Endothelial cell (in vitro differentiated cells): ENCODE measurements around the gene FKBP14. TPM values are rescaled to one million over a fixed set of nuclear protein-coding genes. Genes with fewer than 3 reads are reported as not detected.
A peak's percentile ranks its signal among the peaks of the same experiment; 100 is the strongest.

Source experiments
- DNase-seq: peaks from one replicate; pipeline ENCODE4 v3.0.0; 2021; ENCODE audit warnings: low spot score
- H3K27ac Mint-ChIP-seq: one replicate; pipeline ENCODE4 v1.8.0; 2021; ENCODE audit warnings: mixed read lengths, inconsistent platforms; ENCODE audit not compliant: unreplicated experiment
- H3K27me3 Mint-ChIP-seq: one replicate; pipeline ENCODE4 v1.8.0; 2021; ENCODE audit warnings: mild to moderate bottlenecking, moderate library complexity, mixed read lengths, inconsistent platforms; ENCODE audit not compliant: unreplicated experiment
- H3K36me3 Mint-ChIP-seq: one replicate; pipeline ENCODE4 v1.8.0; 2021; ENCODE audit warnings: mild to moderate bottlenecking, low read depth, mixed read lengths, inconsistent platforms; ENCODE audit not compliant: unreplicated experiment
- H3K4me1 Mint-ChIP-seq: one replicate; pipeline ENCODE4 v1.8.0; 2021; ENCODE audit warnings: mild to moderate bottlenecking, mixed read lengths, inconsistent platforms; ENCODE audit not compliant: unreplicated experiment
- H3K4me3 Mint-ChIP-seq: one replicate; pipeline ENCODE4 v1.8.0; 2021; ENCODE audit warnings: mild to moderate bottlenecking, mixed read lengths, inconsistent platforms; ENCODE audit not compliant: unreplicated experiment
- H3K9me3 Mint-ChIP-seq: one replicate; pipeline ENCODE4 v1.8.0; 2021; ENCODE audit warnings: mixed read lengths, inconsistent platforms; ENCODE audit not compliant: unreplicated experiment
- long read RNA-seq: library from polyadenylated mRNA; unstranded; transcript quantifications from one replicate; pipeline ENCODE4 v2.0.0, GENCODE V29; 2020; ENCODE audit not compliant: unreplicated experiment
- total RNA-seq: library from RNA; stranded (reverse); fragmentation: NEBNext Ultra II Directional; extraction: Animal tissue kit (Norgen Biotek cat#: 25700); gene quantifications from one replicate; pipeline ENCODE4 v1.2.1, GENCODE V29; 2021; ENCODE audit not compliant: unreplicated experiment
- TF ChIP-seq, protein P1 (sequence below): fragments of 200-600 bp; sonication (generic); IDR thresholded peaks from one replicate; pipeline ENCODE4 v1.5.0; 2021; ENCODE audit warnings: antibody characterized with exemption; ENCODE audit not compliant: unreplicated experiment

Gene FKBP14
- 15.1 TPM for total RNA-seq
- long read RNA-seq, full-length matches to known transcripts = 4 of 4 reads
- long read RNA-seq, partial matches to known transcripts = 0 of 4 reads
- long read RNA-seq, other reads (novel, unspliced or antisense) = 0 of 4 reads

DNA sequence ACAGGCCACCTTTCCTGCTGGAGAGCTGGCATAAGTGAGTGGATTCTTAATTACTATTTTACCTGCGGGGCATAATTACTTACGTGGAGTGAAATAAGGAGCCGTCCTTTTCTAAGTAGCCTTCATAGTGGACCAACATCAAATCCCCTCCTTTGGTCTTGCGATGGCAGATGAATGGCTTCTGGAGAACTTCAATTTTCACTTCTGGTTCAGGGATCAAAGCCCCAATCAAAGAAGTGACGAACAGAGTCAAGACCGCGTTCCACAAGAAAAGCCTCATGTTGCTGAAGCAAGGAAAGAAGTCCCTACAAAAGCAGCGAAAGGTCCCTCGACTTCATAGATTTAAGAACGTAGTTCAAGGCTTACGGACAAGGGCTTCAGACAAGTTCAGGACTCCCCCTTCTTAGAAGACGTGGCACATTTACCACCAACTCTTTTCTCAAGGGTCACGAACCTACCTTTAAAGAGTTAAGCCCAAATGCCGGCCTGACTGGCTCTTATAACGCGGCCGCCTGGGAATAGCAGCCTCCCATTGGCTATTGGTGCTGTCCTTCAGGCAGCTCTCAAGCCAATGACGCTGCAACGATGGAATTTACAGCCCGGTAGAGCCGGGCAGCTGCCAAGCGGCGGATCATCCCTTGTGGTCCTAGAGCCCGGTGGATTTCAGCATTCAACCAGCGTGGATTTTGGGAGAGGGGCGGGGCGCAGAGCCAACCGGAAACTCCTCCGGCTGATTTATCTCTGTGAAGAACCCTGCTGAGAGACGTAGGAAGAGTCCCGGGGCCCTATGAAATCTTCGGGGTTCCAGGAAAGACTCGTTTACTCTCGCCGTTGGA lies at the start of gene FKBP14:
FKBP14 (minus strand) TSS at position 474 of the 836 bp plus-strand sequence; CDS start at position 280, 194 bp downstream.
- Mint-ChIP-seq H3K9me3 (no peaks in the 10 kb centered on the region), H3K4me3 (peak within 1 kb of the TSS; percentile 97), H3K36me3 (no peaks in the 10 kb centered on the region), H3K4me1 (peaks cover 24% of the 10 kb centered on the region), H3K27me3 (no peaks in the 10 kb centered on the region), H3K27ac (peak within 1 kb of the TSS; percentile 82)
- TF ChIP-seq, protein P1, sequence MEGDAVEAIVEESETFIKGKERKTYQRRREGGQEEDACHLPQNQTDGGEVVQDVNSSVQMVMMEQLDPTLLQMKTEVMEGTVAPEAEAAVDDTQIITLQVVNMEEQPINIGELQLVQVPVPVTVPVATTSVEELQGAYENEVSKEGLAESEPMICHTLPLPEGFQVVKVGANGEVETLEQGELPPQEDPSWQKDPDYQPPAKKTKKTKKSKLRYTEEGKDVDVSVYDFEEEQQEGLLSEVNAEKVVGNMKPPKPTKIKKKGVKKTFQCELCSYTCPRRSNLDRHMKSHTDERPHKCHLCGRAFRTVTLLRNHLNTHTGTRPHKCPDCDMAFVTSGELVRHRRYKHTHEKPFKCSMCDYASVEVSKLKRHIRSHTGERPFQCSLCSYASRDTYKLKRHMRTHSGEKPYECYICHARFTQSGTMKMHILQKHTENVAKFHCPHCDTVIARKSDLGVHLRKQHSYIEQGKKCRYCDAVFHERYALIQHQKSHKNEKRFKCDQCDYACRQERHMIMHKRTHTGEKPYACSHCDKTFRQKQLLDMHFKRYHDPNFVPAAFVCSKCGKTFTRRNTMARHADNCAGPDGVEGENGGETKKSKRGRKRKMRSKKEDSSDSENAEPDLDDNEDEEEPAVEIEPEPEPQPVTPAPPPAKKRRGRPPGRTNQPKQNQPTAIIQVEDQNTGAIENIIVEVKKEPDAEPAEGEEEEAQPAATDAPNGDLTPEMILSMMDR = no peak
- peak; percentile 89 for DNase-seq

DNA sequence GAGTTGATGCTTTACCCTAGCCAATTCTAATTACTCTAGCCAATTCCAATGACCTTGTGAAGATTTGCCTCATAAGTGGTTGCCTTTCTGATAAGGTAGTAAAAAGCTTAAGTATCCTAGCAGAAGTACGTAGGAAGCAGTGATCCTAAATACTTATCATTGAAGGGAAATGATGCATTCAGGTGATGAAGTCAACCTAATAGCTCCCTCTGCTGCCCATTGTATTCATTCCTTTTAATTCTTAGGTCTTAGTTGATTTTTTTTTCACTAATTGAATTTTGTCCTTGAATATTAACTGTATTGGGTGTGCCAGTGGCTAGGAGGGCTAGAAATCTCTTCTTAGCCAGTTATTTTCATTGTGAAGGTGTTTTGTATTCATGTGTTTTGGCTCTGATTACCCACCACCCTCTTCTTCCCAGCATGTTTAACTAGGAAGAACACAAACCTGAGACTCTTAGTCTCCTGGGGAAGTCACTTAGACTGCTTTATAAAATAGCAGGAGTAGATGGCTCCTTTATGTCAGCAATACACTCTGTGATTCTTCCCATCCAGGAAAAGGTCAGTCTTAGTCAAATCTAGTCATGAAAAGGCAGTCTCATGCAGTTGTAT lies 48.0 kb upstream of the FKBP14 start:
- H3K4me3 Mint-ChIP-seq = no peak overlapping the region
- H3K27ac Mint-ChIP-seq = no peak overlapping the region
- H3K27me3 Mint-ChIP-seq = no peaks in the 10 kb centered on the region
- DNase-seq = no peak
- H3K36me3 Mint-ChIP-seq = peaks cover 16% of the 10 kb centered on the region
- TF ChIP-seq, protein P1 = no peak
- no peaks in the 10 kb centered on the region for H3K9me3 Mint-ChIP-seq
- peaks cover 9% of the 10 kb centered on the region for H3K4me1 Mint-ChIP-seq

- peaks cover 9% of the 10 kb centered on the region for H3K4me1 Mint-ChIP-seq
- peaks cover 6% of the 10 kb centered on the region for H3K36me3 Mint-ChIP-seq
- no peaks in the 10 kb centered on the region for H3K27me3 Mint-ChIP-seq
- no peak overlapping the region for H3K27ac Mint-ChIP-seq
- DNase-seq = no peak
- no peak overlapping the region for H3K4me3 Mint-ChIP-seq
- H3K9me3 Mint-ChIP-seq = no peaks in the 10 kb centered on the region
- TF ChIP-seq, protein P1 = no peak
Measured at GRCh38 chr7:30072735-30073134, 46.2 kb upstream of the FKBP14 start.

GRCh38 chr7:30070052-30070451 lies 43.5 kb upstream of the FKBP14 start:
- Mint-ChIP-seq H3K27me3 (no peaks in the 10 kb centered on the region), H3K4me3 (no peak overlapping the region), H3K4me1 (peaks cover 4% of the 10 kb centered on the region), H3K36me3 (peaks cover 6% of the 10 kb centered on the region), H3K27ac (no peak overlapping the region), H3K9me3 (no peaks in the 10 kb centered on the region)
- TF ChIP-seq, protein P1 = no peak
- DNase-seq = no peak
